Fibroblast of lung (primary cell): ENCODE measurements around the gene WDR72. TPM values are rescaled to one million over a fixed set of nuclear protein-coding genes. Genes with fewer than 3 reads are reported as not detected.

Source experiments
- DNase-seq, 2 donors: peaks; one replicate each; pipeline versions ENCODE4 v3.0.0 to v3.0.0-alpha.2; 2010; ENCODE audit warnings: low read depth in 2 of 2
- H2AFZ ChIP-seq: 2 replicates; pipeline ENCODE4 v1.5.1; 2012; ENCODE audit warnings: low read length, control low read depth, inconsistent platforms
- H3K27ac ChIP-seq: 2 replicates; pipeline ENCODE4 v1.5.1; 2011; ENCODE audit warnings: low read length, control low read depth; ENCODE audit not compliant: insufficient read depth
- H3K27me3 ChIP-seq: 2 replicates; pipeline ENCODE4 v1.5.1; 2011; ENCODE audit warnings: mild to moderate bottlenecking, low read length; ENCODE audit not compliant: control insufficient read depth, insufficient read depth
- H3K36me3 ChIP-seq: 2 replicates; pipeline ENCODE4 v1.5.1; 2011; ENCODE audit warnings: low read length; ENCODE audit not compliant: control insufficient read depth, insufficient read depth
- H3K4me1 ChIP-seq: 2 replicates; pipeline ENCODE4 v1.5.1; 2011; ENCODE audit warnings: low read length; ENCODE audit not compliant: control insufficient read depth, insufficient read depth; ENCODE audit errors: extremely low read depth
- H3K4me2 ChIP-seq: 2 replicates; pipeline ENCODE4 v1.5.1; 2011; ENCODE audit warnings: low read length, control low read depth; ENCODE audit not compliant: insufficient read depth; ENCODE audit errors: extremely low read depth
- H3K4me3 ChIP-seq, 4 experiments: fragments of 200-600 bp in 1 of 4; sonication (generic) in 1 of 4; replicated peaks in 1 of 4; 2 replicates each; pipeline ENCODE4 v1.5.1; 2011 to 2016; ENCODE audit warnings: low read length in 4 of 4, low read depth in 3 of 4, mild to moderate bottlenecking in 3 of 4, control low read depth in 2 of 4, inconsistent platforms in 1 of 4, mixed read lengths in 1 of 4; ENCODE audit not compliant: insufficient read depth in 1 of 4; ENCODE audit errors: control extremely low read depth in 1 of 4
- H3K79me2 ChIP-seq: 2 replicates; pipeline ENCODE4 v1.5.1; 2012; ENCODE audit warnings: mild to moderate bottlenecking, low read length, inconsistent platforms; ENCODE audit not compliant: control insufficient read depth, insufficient read depth
- H3K9ac ChIP-seq: 2 replicates; pipeline ENCODE4 v1.5.1; 2011; ENCODE audit warnings: mild to moderate bottlenecking, low read length, control low read depth; ENCODE audit not compliant: insufficient read depth
- H3K9me3 ChIP-seq: 2 replicates; pipeline ENCODE4 v1.5.1; 2012; ENCODE audit warnings: low read depth, low read length; ENCODE audit not compliant: control insufficient read depth, insufficient read depth
- H4K20me1 ChIP-seq: 2 replicates; pipeline ENCODE4 v1.5.1; 2011; ENCODE audit warnings: low read length; ENCODE audit not compliant: control insufficient read depth, insufficient read depth; ENCODE audit errors: extremely low read depth
- CTCF ChIP-seq, 2 donors: IDR thresholded peaks in 1 of 2; conservative IDR thresholded peaks in 1 of 2; 1 replicate in 1 of 2; 2 replicates in 1 of 2; pipeline ENCODE4 v1.5.1; 2011 to 2012; ENCODE audit warnings: low read length in 2 of 2, control low read depth in 1 of 2, inconsistent platforms in 1 of 2, low read depth in 1 of 2, mild to moderate bottlenecking in 1 of 2
- EZH2 ChIP-seq: IDR thresholded peaks from 2 replicates; pipeline ENCODE4 v1.5.1; 2012; ENCODE audit warnings: low read length, control low read depth, mild to moderate bottlenecking; ENCODE audit errors: missing control alignments
- polyA plus RNA-seq, 2 donors: library from polyadenylated mRNA; depleted of rRNA in 1 of 2; stranded (reverse) in 1 of 2; unstranded in 1 of 2; fragments of >200 nt; gene quantifications; 2 replicates each; pipeline ENCODE4 v1.2.1, GENCODE V29; 2011 to 2012; ENCODE audit warnings: missing spikeins in 1 of 2
- total RNA-seq: library from RNA; depleted of rRNA; stranded (reverse); fragments of >200 nt; gene quantifications from 2 replicates; pipeline ENCODE4 v1.2.1, GENCODE V29; 2014

The WDR72 gene
- total and polyA plus RNA-seq, 2 donors (not counting 1 experiment from before 2014, with no cell fraction given) = not detected

- H3K9me3 ChIP-seq = no peaks in the 10 kb centered on the region
- DNase-seq = no peak
These were observed 110.5 kb downstream of the WDR72 start for GRCh38 chr15:53648934-53649333.

GRCh38 chr15:53644660-53645059 lies 114.8 kb downstream of the WDR72 start:
- H3K79me2 ChIP-seq = no peaks in the 10 kb centered on the region
- no peaks in the 10 kb centered on the region for H3K36me3 ChIP-seq
- H3K4me1 ChIP-seq = no peaks in the 10 kb centered on the region
- H3K4me3 ChIP-seq = no peak overlapping the region
- TF ChIP-seq EZH2 = no peak
- TF ChIP-seq CTCF (conservative IDR thresholded peaks at IDR 0.05 in 1 of 2, IDR thresholded peaks at IDR 0.05 in 1 of 2; ENCODE audit: low read depth in 1 of 2, low read length in 2 of 2) = no peak
- no peaks in the 10 kb centered on the region for H4K20me1 ChIP-seq
- no peak overlapping the region for H2AFZ ChIP-seq
- H3K9ac ChIP-seq = no peak overlapping the region
- no peak overlapping the region for H3K27ac ChIP-seq
- no peaks in the 10 kb centered on the region for H3K9me3 ChIP-seq
- no peaks in the 10 kb centered on the region for H3K27me3 ChIP-seq
- DNase-seq = no peak
- no peak overlapping the region for H3K4me2 ChIP-seq

More at GRCh38 chr15:53648934-53649333, 110.5 kb downstream of the WDR72 start:
- Histone ChIP-seq H3K4me1 (no peaks in the 10 kb centered on the region), H3K79me2 (no peaks in the 10 kb centered on the region), H4K20me1 (no peaks in the 10 kb centered on the region), H3K27ac (no peak overlapping the region), H3K4me2 (no peak overlapping the region), H3K27me3 (no peaks in the 10 kb centered on the region), H3K4me3 (no peak overlapping the region), H2AFZ (no peak overlapping the region), H3K36me3 (no peaks in the 10 kb centered on the region), H3K9ac (no peak overlapping the region)
- TF ChIP-seq CTCF (conservative IDR thresholded peaks at IDR 0.05 in 1 of 2, IDR thresholded peaks at IDR 0.05 in 1 of 2; ENCODE audit: low read depth in 1 of 2, low read length in 2 of 2) (no peak), EZH2 (no peak)

GRCh38 chr15:53634517-53635106 lies 124.9 kb downstream of the WDR72 start:
- H3K4me2 ChIP-seq = no peak overlapping the region
- H3K79me2 ChIP-seq = no peaks in the 10 kb centered on the region
- no peaks in the 10 kb centered on the region for H3K4me1 ChIP-seq
- no peak for DNase-seq
- no peak overlapping the region for H3K9ac ChIP-seq
- H3K27ac ChIP-seq = no peak overlapping the region
- H4K20me1 ChIP-seq = no peaks in the 10 kb centered on the region
- no peaks in the 10 kb centered on the region for H3K36me3 ChIP-seq
- no peak overlapping the region for H3K4me3 ChIP-seq
- TF ChIP-seq CTCF (conservative IDR thresholded peaks at IDR 0.05 in 1 of 2, IDR thresholded peaks at IDR 0.05 in 1 of 2; ENCODE audit: low read depth in 1 of 2, low read length in 2 of 2) (no peak), EZH2 (no peak)
- H3K27me3 ChIP-seq = no peaks in the 10 kb centered on the region
- no peak overlapping the region for H2AFZ ChIP-seq
- H3K9me3 ChIP-seq = no peaks in the 10 kb centered on the region
